ENCODE measurements around the gene MMP11.

MMP11 gene

DNA sequence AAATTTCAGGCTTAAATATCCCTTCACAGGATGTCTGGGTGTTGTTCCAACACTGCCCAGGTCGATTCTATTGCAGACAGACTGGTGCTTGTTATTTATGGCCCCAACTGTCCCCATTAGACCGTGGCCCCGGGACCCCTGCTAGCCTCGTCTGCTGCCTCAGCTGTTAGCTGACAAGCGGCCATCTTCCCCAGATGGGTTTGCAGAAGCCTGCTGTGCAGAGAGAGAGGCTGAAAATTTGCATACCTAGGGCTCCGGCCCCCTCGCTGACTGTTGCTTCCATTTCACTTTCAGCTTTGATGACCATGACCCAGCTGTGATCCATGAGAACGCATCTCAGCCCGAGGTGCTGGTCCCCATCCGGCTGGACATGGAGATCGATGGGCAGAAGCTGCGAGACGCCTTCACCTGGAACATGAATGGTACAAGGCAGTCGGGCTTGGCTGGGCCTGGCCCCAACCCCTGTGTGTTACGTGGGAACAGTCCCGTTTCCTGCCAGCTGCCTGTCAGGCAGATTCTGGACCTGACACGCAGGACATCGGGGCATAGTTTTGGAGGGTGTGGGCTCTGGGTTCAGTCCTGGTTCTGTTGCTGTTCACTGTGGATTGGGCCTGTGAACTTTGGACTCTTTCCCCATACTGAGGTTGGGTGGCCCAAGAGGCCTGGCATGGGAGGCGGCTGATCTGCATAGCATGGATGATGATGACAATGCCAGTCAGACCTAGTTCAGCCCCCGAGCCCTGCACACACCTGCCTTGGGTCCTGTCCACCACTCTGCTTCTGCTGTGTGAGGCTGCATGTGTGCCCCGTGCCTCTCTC is 30.6 kb downstream of the MMP11 start:
- no peak for DNase-seq (ENCODE audit: low spot score)

- no peak for DNase-seq (ENCODE audit: low spot score)
Measured at GRCh38 chr22:23804781-23805291, 32.2 kb downstream of the MMP11 start.

DNA sequence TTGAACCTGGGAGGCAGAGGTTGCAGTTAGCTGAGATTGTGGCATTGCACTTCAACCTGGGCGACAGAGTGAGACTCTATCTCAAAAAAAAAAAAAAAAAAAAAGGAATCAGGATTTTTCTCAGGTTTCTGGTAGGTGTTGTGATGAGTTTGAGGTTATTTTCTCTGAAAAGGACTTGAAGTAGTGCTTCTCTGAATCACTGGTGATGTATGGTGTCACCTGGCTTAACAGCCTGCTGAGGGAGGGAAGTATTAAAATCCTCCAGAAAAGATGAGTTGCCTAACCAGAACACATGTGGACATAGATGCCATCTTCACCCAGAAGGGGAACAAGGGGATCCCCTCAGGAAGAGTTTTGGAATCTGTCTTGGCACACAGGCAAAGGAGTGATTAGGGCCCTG is 34.2 kb downstream of the MMP11 start:
- no peak for DNase-seq (ENCODE audit: low spot score)

DNA sequence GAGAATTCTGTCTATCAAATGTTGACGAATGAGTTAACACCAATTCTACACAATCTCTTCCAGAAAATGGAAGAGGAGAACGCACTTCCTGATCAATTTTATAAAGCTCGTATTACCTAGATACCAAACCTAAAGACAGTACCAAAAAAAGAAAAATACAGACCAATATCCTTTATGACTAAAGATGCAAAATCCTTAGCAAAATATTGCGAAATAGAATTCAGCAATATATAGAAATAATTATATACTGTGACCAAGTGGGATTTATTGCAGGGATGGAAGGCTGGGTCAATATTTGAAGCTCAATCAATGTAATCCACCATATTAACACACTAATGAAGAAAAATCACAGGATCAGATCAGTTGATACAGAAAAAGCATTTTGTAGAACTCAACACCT is 39.7 kb downstream of the MMP11 start:
- DNase-seq (ENCODE audit: low spot score) = no peak

GRCh38 chr22:23815541-23816155 is 43.0 kb downstream of the MMP11 start:
- DNase-seq (ENCODE audit: low spot score) = no peak

- DNase-seq (ENCODE audit: low spot score) = peak; percentile 84
Measured at GRCh38 chr22:23816156-23816976, 43.7 kb downstream of the MMP11 start.

DNA sequence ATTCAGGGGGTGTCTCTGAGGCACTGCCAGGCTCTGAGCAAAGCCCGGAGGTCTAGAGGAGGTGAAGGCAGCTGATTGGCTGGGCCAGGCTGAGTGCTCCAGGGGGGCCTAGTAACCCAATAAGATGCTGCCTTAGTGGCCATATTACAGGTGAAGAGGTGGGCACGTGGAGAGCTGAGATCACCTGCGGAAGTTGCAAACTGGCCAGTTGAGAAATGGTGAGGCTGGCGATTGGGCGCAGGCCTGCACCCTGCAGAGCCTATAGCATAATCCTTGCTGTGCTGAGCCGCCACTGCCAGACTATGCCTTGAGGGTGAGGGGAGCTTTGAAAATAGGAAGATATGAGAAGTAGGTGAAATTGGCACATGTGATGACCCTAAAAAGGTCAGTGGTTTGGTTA is 44.5 kb downstream of the MMP11 start:
- DNase-seq (ENCODE audit: low spot score) = no peak

DNA sequence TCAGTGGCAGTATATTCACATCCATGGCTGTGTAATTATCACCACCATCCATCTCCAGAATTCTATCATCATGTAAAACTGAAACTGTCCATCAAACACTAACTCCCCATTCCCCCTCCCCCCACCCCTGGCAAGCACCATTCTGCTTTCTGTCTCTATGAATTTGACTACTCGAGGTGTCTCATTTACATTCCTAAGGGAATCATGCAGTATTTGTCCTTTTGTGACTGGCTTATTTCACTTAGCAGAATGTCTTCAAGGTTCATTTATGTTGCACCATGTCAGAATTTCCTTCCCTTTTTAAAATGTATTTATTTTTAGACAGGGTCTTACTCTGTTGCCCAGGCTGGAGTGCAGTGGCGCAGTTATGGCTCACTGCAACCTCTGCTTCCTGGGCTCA is 45.9 kb downstream of the MMP11 start:
- DNase-seq (ENCODE audit: low spot score) = no peak

- no peak for DNase-seq (ENCODE audit: low spot score)
Measured at GRCh38 chr22:23820748-23821211, 48.1 kb downstream of the MMP11 start.

DNA sequence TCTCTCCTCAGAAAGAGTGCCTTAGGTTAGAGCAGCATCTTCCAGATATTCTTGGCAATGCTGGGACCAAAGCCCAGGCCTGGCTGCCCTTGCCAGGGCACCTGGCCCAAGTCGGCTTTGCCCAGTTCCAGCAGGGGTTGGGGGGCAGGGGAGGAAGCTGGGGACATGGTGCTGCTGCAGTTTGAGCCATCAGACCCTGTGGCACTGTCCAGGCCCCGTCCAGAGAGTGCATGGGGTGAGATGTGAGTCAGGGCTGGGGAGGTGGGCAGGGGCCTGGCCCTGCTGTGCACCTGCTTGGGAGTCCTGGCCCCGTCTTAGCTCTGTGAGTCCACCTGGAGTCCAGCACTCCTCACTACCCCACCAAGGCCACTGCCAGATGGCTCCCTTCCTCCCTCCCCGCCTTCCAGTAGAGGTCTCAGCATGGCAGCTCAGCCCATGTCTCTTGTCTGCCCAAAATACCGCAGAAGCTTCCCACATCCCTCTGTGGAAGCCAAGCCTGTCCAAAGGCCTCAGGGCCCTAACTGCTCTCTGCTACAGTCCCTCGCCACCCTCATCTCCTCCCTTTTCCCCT is 49.5 kb downstream of the MMP11 start:
- DNase-seq (ENCODE audit: low spot score) = no peak

GRCh38 chr22:23823331-23823791 is 50.7 kb downstream of the MMP11 start:
- no peak for DNase-seq (ENCODE audit: low spot score)

DNA sequence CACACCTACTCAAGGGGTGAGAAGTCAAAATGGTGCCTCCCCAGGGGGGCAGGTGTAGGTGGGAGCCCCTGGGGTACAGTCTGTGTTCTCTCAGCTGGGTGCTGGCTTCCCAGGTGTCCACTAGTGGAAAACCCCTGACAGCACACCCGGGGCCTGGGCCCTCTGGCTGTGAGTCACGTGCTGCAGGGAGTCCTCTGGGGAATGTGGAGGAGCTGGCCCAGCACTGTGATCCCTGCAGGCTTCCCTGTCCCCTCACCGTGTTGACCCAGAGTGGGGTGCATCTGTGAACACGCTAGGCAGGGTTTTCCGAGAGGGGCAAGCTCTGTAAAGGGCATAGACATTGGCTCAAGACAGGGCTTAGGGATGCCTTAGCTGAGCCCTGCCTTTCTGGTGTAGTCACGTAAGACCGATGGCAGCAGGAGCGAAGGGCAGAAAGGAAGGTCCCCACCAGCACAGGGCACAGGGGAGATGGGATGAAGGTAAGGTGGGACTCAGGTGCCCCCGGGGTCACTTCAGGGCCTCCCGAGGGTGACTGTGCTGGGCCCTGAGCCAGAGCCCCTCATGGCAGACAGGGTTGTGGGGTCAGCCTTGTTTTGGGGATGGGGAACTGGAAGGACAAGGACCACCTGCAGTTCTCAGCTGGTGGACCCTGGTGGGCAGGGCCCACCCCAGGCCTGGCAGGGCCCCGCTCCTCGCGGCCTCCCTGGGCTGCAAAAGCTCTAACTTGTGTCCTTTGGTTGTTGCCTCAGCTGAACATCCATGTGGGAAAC is 52.0 kb downstream of the MMP11 start:
- no peak for DNase-seq (ENCODE audit: low spot score)

- DNase-seq (ENCODE audit: low spot score) = no peak
Measured at GRCh38 chr22:23825246-23825905, 52.7 kb downstream of the MMP11 start.

GRCh38 chr22:23826510-23827350 is 54.1 kb downstream of the MMP11 start:
- DNase-seq (ENCODE audit: low spot score) = no peak

DNA sequence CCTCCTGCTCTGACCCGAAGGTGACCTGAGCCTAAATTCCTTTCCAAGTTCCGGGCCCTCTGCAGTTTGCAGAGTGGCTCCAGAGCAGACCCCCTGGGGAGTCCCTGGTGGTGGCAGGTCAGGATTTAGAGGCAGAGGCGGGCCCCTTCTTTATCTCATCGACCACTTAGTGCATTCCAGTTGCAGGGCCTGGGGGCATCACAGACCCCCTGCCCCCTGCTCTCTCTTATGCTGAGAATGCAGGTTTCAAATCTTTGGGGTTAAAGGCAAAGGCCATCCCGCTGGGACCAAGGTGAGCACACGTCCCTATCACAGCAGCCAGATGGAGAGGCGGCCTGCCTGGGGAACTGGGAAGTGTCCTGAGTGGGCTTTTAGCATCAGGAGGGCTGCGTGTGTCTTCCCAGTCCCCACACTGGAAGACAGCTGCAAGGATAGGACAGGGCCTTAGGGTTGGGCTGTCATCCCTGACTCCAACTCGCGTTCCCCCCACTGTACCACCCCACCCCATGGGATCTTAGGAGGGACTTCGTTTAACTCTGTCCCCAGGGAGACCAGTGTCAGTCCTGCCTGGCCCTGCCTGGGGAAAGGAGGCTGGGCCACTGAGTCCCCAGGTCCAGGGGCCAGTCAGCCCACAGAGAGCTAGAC is 54.8 kb downstream of the MMP11 start:
- no peak for DNase-seq (ENCODE audit: low spot score)

GRCh38 chr22:23828800-23829680 is 56.4 kb downstream of the MMP11 start:
- DNase-seq (ENCODE audit: low spot score) = no peak

GRCh38 chr22:23829845-23830372 is 57.3 kb downstream of the MMP11 start:
- DNase-seq (ENCODE audit: low spot score) = no peak

DNA sequence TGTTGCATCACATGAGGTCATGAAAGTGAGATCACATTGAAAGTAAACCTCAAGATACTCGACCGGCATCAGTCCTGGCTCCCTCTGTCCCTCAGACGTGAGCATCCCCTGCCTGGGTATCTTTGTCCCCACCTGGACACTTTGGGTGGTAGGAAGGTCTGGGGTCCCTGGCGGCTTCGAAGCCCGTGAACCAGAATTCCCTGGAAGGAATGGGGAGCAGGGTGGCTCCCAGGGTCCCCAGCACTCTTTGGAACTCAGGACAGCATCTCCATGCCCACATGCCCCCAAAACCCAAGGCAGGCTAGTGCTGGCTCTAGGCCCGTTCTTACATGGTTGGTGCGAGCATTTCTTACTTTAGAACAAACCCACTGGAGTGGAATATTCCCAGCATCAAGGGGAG is 58.6 kb downstream of the MMP11 start:
- DNase-seq (ENCODE audit: low spot score) = no peak

Measured in globus pallidus (tissue), 1 donor.